Measurements from ENCODE around the gene CORO2A.
A peak's percentile ranks its signal among the peaks of the same experiment; 100 is the strongest.

CORO2A gene

DNA sequence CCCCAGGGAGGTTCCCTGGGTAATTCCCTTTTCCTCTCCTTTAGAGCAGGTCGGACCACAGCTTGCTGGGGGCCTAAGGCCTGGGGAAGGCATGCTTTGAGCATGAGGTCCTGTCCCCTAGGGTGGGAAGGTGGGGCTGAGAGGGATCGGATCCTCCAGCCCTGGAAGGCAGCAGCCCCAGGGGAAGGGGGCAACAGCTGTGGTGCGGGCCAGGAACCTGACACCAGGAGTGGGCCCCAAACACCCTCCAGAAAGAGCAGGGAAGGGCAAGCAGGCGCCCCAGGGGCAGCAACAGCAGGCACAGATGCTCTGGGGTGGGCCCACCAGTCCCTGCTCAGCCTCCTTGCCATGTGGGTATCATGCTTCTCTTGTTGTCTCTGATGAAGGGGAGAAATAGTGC is 3.2 kb upstream of the CORO2A start:
- H3K4me3 ChIP-seq (ENCODE audit: control insufficient read depth in 1 of 7, extremely low read depth in 1 of 7, insufficient read depth in 4 of 7, low read depth in 2 of 7, low read length in 6 of 7), result no peak overlapping the region
- no peak for DNase-seq
- H3K27ac ChIP-seq (ENCODE audit: insufficient read depth in 1 of 2, low read depth in 1 of 2, low read length in 2 of 2, poor library complexity in 1 of 2, severe bottlenecking in 2 of 2), result no peak overlapping the region
- CTCF ChIA-PET, result interaction anchor here (0.9 kb wide), 1 partner anchor 9 kb away, joined by 3 read pairs; no protein-coding TSS in a partner anchor
- WGBS (ENCODE audit: insufficient coverage), result 100% methylated on average over 3 of the region's 4 CpGs
- no peaks in the 10 kb centered on the region for H3K27me3 ChIP-seq (replicated peaks in 2 of 5; ENCODE audit: control insufficient read depth in 4 of 5, insufficient read depth in 5 of 5, low read length in 4 of 5)
- peaks cover 0 to 15% (median 6%) of the 10 kb centered on the region in 4 experiments for H3K36me3 ChIP-seq (ENCODE audit: control insufficient read depth in 4 of 4, insufficient read depth in 4 of 4, low read length in 3 of 4)
- POLR2A ChIA-PET, result no interaction called here
- H3K9me3 ChIP-seq (ENCODE audit: control extremely low read depth in 1 of 5, control insufficient read depth in 4 of 5, insufficient read depth in 2 of 5, low read depth in 1 of 5, low read length in 4 of 5), result no peaks in the 10 kb centered on the region
- H3K4me1 ChIP-seq (ENCODE audit: control extremely low read depth in 1 of 4, control insufficient read depth in 4 of 4, insufficient read depth in 4 of 4, low read length in 3 of 4), result peaks cover 0 to 22% (median 18%) of the 10 kb centered on the region in 4 experiments

DNA sequence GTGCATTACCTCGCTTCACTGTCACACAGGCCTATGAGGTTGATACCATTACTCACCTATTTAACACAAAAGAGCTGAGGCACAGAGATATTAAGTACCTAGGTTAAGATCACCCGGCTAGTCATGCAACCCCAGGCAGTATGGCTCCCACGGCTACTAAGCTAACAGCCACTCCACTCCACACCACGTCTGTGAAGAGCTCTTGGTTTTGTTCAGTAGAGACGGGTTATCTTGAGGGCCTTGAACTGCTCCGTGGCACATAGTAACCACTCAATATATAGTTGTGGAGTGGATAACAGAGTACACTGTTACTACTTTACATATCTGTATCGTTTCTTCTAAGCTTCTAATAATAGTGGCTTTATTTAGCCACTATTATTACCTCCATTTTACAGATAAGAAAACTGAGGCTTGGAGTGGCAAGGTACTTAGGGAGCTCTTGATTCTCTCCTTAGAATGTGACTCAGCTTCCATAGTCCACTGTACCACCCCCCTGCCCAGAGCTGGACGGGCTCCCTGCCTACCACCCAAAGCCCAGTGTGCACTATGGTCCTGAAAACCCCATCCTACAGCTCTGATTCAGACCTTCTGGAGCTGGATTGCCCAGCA is 1.0 kb upstream of the CORO2A start:
- 90% methylated on average over 3 of the region's 8 CpGs for WGBS (ENCODE audit: insufficient coverage)
- H3K36me3 ChIP-seq (ENCODE audit: control insufficient read depth in 4 of 4, insufficient read depth in 4 of 4, low read length in 3 of 4), result peaks cover 0 to 5% (median 0%) of the 10 kb centered on the region in 4 experiments
- peak in 1 of 3 donors; percentile 56 for DNase-seq
- no peaks in the 10 kb centered on the region for H3K27me3 ChIP-seq (replicated peaks in 2 of 5; ENCODE audit: control insufficient read depth in 4 of 5, insufficient read depth in 5 of 5, low read length in 4 of 5)
- peak overlapping the region in 1 of 2 experiments; percentile 30 for H3K27ac ChIP-seq (ENCODE audit: insufficient read depth in 1 of 2, low read depth in 1 of 2, low read length in 2 of 2, poor library complexity in 1 of 2, severe bottlenecking in 2 of 2)
- ChIA-PET POLR2A (interaction anchor here (0.9 kb wide), 1 partner anchor 11 kb away, joined by 5 read pairs; no protein-coding TSS in a partner anchor), CTCF (interaction anchor here (0.8 to 1.8 kb wide), 14 partner anchors 8 to 271 kb away, joined by 3 to 11 read pairs (median 4); partner anchors contain the start of gene TRMO)
- no peaks in the 10 kb centered on the region for H3K9me3 ChIP-seq (ENCODE audit: control extremely low read depth in 1 of 5, control insufficient read depth in 4 of 5, insufficient read depth in 2 of 5, low read depth in 1 of 5, low read length in 4 of 5)
- peaks cover 0 to 22% (median 18%) of the 10 kb centered on the region in 4 experiments for H3K4me1 ChIP-seq (ENCODE audit: control extremely low read depth in 1 of 4, control insufficient read depth in 4 of 4, insufficient read depth in 4 of 4, low read length in 3 of 4)
- peak overlapping the region; percentile 69 to 85 (median 76) for H3K4me3 ChIP-seq (ENCODE audit: control insufficient read depth in 1 of 7, extremely low read depth in 1 of 7, insufficient read depth in 4 of 7, low read depth in 2 of 7, low read length in 6 of 7)

DNA sequence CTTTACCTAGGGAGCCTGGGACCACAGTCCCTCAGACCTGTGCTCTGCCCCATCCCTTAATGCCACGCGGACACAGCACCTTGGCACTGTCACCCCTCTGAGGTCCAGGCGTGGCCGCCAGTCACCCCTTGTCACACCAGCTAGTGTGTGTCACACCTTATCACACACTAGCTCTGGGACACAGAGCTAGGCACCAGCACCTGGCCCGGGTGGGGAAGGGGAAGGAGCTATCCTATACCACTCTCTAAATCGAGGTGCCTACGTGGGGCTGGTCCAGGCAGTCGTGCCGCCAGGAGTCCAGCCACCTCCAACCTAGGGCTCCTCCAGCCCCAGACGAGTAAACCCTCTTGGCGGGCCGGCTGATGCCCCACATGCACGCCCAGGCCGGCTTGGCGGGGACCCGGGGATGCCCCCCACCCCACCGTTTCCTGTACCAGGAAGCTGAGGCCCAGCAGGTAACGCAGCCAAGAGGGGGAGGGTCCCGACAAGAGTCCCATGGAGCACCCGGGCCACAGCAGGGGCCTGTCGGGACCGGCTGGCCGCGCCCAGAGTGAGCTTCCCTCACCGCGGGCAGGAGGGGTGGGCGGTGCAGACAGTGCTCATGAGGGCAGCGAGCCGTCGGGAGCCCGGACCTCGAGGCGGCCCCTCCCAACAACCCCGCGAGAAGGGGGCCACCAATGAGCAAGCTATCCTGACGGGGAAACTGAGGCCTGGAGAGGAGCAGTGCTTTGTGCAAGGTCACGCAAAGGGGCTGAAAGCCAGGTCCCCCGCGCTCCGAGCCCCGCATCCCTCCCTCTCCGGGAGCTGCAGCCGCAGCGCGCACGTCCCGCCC is 550 bp downstream of the CORO2A start:
- DNase-seq, result peak in 2 of 3 donors; percentile 31 to 44
- H3K27ac ChIP-seq (ENCODE audit: insufficient read depth in 1 of 2, low read depth in 1 of 2, low read length in 2 of 2, poor library complexity in 1 of 2, severe bottlenecking in 2 of 2), result no peak overlapping the region
- ChIA-PET POLR2A (interaction anchor here (0.7 kb wide), 1 partner anchor 9 kb away, joined by 3 read pairs; no protein-coding TSS in a partner anchor), CTCF (interaction anchor here (1.2 to 2.1 kb wide), 6 partner anchors 10 to 74 kb away, joined by 3 to 7 read pairs (median 4); partner anchors contain the start of gene TRIM14)
- H3K36me3 ChIP-seq (ENCODE audit: control insufficient read depth in 4 of 4, insufficient read depth in 4 of 4, low read length in 3 of 4), result peaks cover 0 to 2% (median 0%) of the 10 kb centered on the region in 4 experiments
- peaks cover 0 to 22% (median 18%) of the 10 kb centered on the region in 4 experiments for H3K4me1 ChIP-seq (ENCODE audit: control extremely low read depth in 1 of 4, control insufficient read depth in 4 of 4, insufficient read depth in 4 of 4, low read length in 3 of 4)
- no peaks in the 10 kb centered on the region for H3K9me3 ChIP-seq (ENCODE audit: control extremely low read depth in 1 of 5, control insufficient read depth in 4 of 5, insufficient read depth in 2 of 5, low read depth in 1 of 5, low read length in 4 of 5)
- no peaks in the 10 kb centered on the region for H3K27me3 ChIP-seq (replicated peaks in 2 of 5; ENCODE audit: control insufficient read depth in 4 of 5, insufficient read depth in 5 of 5, low read length in 4 of 5)
- WGBS (ENCODE audit: insufficient coverage), result 12% methylated on average over 38 of the region's 47 CpGs
- peak overlapping the region; percentile 61 to 85 (median 78) for H3K4me3 ChIP-seq (ENCODE audit: control insufficient read depth in 1 of 7, extremely low read depth in 1 of 7, insufficient read depth in 4 of 7, low read depth in 2 of 7, low read length in 6 of 7)

DNA sequence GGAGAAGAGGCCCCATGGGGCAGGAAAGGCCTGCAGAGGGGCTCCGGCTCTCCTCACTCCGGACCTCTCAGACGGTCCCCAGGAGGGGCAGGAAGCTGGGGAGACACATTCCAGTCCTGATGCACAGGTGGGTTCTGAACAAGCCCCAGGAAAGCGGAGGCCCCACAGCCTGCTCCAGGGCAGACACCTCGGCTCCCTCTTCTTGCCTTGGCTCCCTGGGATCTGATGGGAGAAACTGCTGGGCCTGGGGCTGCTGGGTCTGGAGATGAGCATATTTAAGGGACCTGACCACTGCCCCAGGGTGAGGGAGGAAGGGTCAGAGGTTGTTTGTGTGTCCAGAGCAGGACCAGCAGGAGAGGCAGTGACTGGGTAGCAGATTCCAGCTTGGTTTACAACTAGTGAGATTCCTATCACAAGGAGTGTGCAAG is 1.2 kb downstream of the CORO2A start:
- Histone ChIP-seq H3K4me3 (ENCODE audit: control insufficient read depth in 1 of 7, extremely low read depth in 1 of 7, insufficient read depth in 4 of 7, low read depth in 2 of 7, low read length in 6 of 7) (peak overlapping the region in 1 of 7 experiments; percentile 82), H3K27me3 (replicated peaks in 2 of 5; ENCODE audit: control insufficient read depth in 4 of 5, insufficient read depth in 5 of 5, low read length in 4 of 5) (no peaks in the 10 kb centered on the region), H3K36me3 (ENCODE audit: control insufficient read depth in 4 of 4, insufficient read depth in 4 of 4, low read length in 3 of 4) (no peaks in the 10 kb centered on the region), H3K4me1 (ENCODE audit: control extremely low read depth in 1 of 4, control insufficient read depth in 4 of 4, insufficient read depth in 4 of 4, low read length in 3 of 4) (peaks cover 0 to 22% (median 18%) of the 10 kb centered on the region in 4 experiments), H3K27ac (ENCODE audit: insufficient read depth in 1 of 2, low read depth in 1 of 2, low read length in 2 of 2, poor library complexity in 1 of 2, severe bottlenecking in 2 of 2) (no peak overlapping the region), H3K9me3 (ENCODE audit: control extremely low read depth in 1 of 5, control insufficient read depth in 4 of 5, insufficient read depth in 2 of 5, low read depth in 1 of 5, low read length in 4 of 5) (no peaks in the 10 kb centered on the region)
- POLR2A ChIA-PET, result interaction anchor here (0.6 kb wide), 1 partner anchor 34 kb away, joined by 3 read pairs; no protein-coding TSS in a partner anchor
- WGBS (ENCODE audit: insufficient coverage), result 95% methylated on average over 4 of the region's 5 CpGs
- CTCF ChIA-PET, result interaction anchor here (1.0 to 2.1 kb wide), 6 partner anchors 9 to 74 kb away, joined by 3 to 7 read pairs (median 4); partner anchors contain the start of gene TRIM14
- DNase-seq, result no peak

DNA sequence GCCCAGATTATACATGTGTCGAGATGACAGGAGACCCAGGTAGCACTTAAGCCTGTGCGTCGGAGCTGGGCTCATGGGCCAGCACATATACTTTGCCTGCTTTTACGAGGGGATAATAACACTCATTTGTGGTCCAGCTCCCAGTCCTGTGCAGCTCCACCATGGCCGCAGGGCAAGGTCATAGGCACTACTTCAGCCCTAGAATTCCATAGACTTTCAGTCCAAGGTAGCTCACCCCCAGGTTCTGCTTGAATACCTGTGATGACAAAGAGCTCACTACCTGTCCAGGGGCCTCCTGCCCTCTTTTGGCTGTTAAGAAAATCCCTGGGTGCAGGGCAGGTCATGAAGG is 1.7 kb downstream of the CORO2A start:
- ChIA-PET CTCF (interaction anchor here (1.0 to 2.1 kb wide), 3 partner anchors 8 to 25 kb away, joined by 3 to 7 read pairs (median 4); no protein-coding TSS in a partner anchor), POLR2A (interaction anchor here (0.6 kb wide), 1 partner anchor 34 kb away, joined by 3 read pairs; no protein-coding TSS in a partner anchor)
- Histone ChIP-seq H3K4me3 (ENCODE audit: control insufficient read depth in 1 of 7, extremely low read depth in 1 of 7, insufficient read depth in 4 of 7, low read depth in 2 of 7, low read length in 6 of 7) (no peak overlapping the region), H3K36me3 (ENCODE audit: control insufficient read depth in 4 of 4, insufficient read depth in 4 of 4, low read length in 3 of 4) (no peaks in the 10 kb centered on the region), H3K4me1 (ENCODE audit: control extremely low read depth in 1 of 4, control insufficient read depth in 4 of 4, insufficient read depth in 4 of 4, low read length in 3 of 4) (peaks cover 0 to 23% (median 18%) of the 10 kb centered on the region in 4 experiments), H3K27ac (ENCODE audit: insufficient read depth in 1 of 2, low read depth in 1 of 2, low read length in 2 of 2, poor library complexity in 1 of 2, severe bottlenecking in 2 of 2) (no peak overlapping the region), H3K9me3 (ENCODE audit: control extremely low read depth in 1 of 5, control insufficient read depth in 4 of 5, insufficient read depth in 2 of 5, low read depth in 1 of 5, low read length in 4 of 5) (no peaks in the 10 kb centered on the region), H3K27me3 (replicated peaks in 2 of 5; ENCODE audit: control insufficient read depth in 4 of 5, insufficient read depth in 5 of 5, low read length in 4 of 5) (no peaks in the 10 kb centered on the region)
- WGBS (ENCODE audit: insufficient coverage), result 96% methylated on average over 5 of the region's 5 CpGs
- DNase-seq, result no peak

DNA sequence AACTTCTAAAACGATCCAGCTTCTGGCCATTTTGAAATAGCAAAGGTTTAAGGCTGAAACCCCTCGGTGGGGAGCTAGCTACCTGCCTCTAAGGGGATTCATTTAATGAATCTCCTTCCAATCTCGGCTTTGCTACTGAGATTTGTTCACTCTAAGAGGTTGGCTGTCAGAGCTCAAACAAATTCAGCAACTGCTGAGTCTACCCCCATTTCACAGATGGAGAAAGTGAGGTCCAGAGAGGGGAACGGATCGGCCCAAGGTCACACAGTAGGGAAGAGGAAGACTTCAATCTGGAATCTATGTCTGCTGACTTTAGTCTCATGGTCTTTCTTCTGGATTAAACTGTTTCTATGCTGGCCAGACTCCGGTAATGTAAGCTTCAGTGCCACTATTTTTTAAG is 3.0 kb downstream of the CORO2A start:
- H3K36me3 ChIP-seq (ENCODE audit: control insufficient read depth in 4 of 4, insufficient read depth in 4 of 4, low read length in 3 of 4), result no peaks in the 10 kb centered on the region
- no peak for DNase-seq
- no peaks in the 10 kb centered on the region for H3K9me3 ChIP-seq (ENCODE audit: control extremely low read depth in 1 of 5, control insufficient read depth in 4 of 5, insufficient read depth in 2 of 5, low read depth in 1 of 5, low read length in 4 of 5)
- WGBS (ENCODE audit: insufficient coverage), result 100% methylated on average over 3 of the region's 6 CpGs
- POLR2A ChIA-PET, result no interaction called here
- no peak overlapping the region for H3K27ac ChIP-seq (ENCODE audit: insufficient read depth in 1 of 2, low read depth in 1 of 2, low read length in 2 of 2, poor library complexity in 1 of 2, severe bottlenecking in 2 of 2)
- H3K27me3 ChIP-seq (replicated peaks in 2 of 5; ENCODE audit: control insufficient read depth in 4 of 5, insufficient read depth in 5 of 5, low read length in 4 of 5), result no peaks in the 10 kb centered on the region
- peaks cover 0 to 27% (median 18%) of the 10 kb centered on the region in 4 experiments for H3K4me1 ChIP-seq (ENCODE audit: control extremely low read depth in 1 of 4, control insufficient read depth in 4 of 4, insufficient read depth in 4 of 4, low read length in 3 of 4)
- H3K4me3 ChIP-seq (ENCODE audit: control insufficient read depth in 1 of 7, extremely low read depth in 1 of 7, insufficient read depth in 4 of 7, low read depth in 2 of 7, low read length in 6 of 7), result no peak overlapping the region
- CTCF ChIA-PET, result interaction anchor here (0.7 to 1.7 kb wide), 3 partner anchors 11 to 990 kb away, joined by 3 to 5 read pairs (median 3); partner anchors contain the start of gene TBC1D2
